HepG2 (cell line): ENCODE results near the gene PNPLA1. TPM values are rescaled to one million over a fixed set of nuclear protein-coding genes. Genes with fewer than 3 reads are reported as not detected.

ENCODE experiments used
- ATAC-seq: fragments of 200-7000 bp; cut with Tn5 transposase; 3 replicates; pipeline ENCODE4 v1.9.1; 2020; ENCODE audit warnings: mild to moderate bottlenecking, moderate library complexity
- BruUV-seq: library from RNA; stranded (reverse); fragments of 400-500 nt; replicated peaks from 2 replicates; lab custom pipeline; 2021; lab: Mats Ljungman, UMichigan
- CTCF ChIA-PET: fragments of 300-600 bp; formaldehyde crosslinking; extraction: SDS; loops from one replicate; lab custom pipeline; 2021; ENCODE audit warnings: low total read pairs, inconsistent platforms, low intra/inter-chr PET ratio; lab: Yijun Ruan, JAX
- POLR2A ChIA-PET: fragments of 350-600 bp; sonication (Branson Sonifier 250); formaldehyde crosslinking; loops from one replicate; lab custom pipeline; 2020; ENCODE audit warnings: antibody characterized with exemption, inconsistent platforms; lab: Yijun Ruan, JAX
- DNase-seq: peaks from one replicate; pipeline ENCODE4 v3.0.0-alpha.2; 2015; ENCODE audit warnings: low spot score
- FAIRE-seq: peaks from 3 replicates; lab custom pipeline; 2011; peaks lifted over from hg19 to GRCh38; lab: Jason Lieb, UNC
- H2AFZ ChIP-seq: one replicate; pipeline ENCODE4 v1.6.1; 2011; ENCODE audit warnings: low read length, inconsistent platforms
- H3K27ac ChIP-seq: fragments of 300-600 bp; 3 replicates; pipeline ENCODE4 v1.8.0; 2011; ENCODE audit warnings: mixed run types, mild to moderate bottlenecking, mixed read lengths, low read length, inconsistent platforms; ENCODE audit not compliant: insufficient read depth; ENCODE audit errors: extremely low read length
- H3K27me3 ChIP-seq, 2 experiments: fragments of 200-600 bp in 1 of 2; 2 replicates in 1 of 2; 3 replicates in 1 of 2; pipeline versions ENCODE4 v1.6.0 to v1.8.0; 2011; ENCODE audit warnings: low read length in 2 of 2, mild to moderate bottlenecking in 2 of 2, moderate library complexity in 2 of 2, inconsistent platforms in 1 of 2; ENCODE audit not compliant: insufficient read depth in 2 of 2, control insufficient read depth in 1 of 2
- H3K36me3 ChIP-seq, 2 experiments: fragments of 200-600 bp in 1 of 2; replicated peaks in 1 of 2; 2 replicates in 1 of 2; 3 replicates in 1 of 2; pipeline versions ENCODE4 v1.5.1 to v1.8.0; 2011; ENCODE audit warnings: low read length in 2 of 2, inconsistent platforms in 1 of 2; ENCODE audit not compliant: insufficient read depth in 2 of 2, control insufficient read depth in 1 of 2
- H3K4me1 ChIP-seq: 2 replicates; pipeline ENCODE4 v1.5.1; 2012; ENCODE audit warnings: low read length, inconsistent platforms; ENCODE audit not compliant: insufficient read depth
- H3K4me2 ChIP-seq: 2 replicates; pipeline ENCODE4 v1.6.0; 2011; ENCODE audit warnings: low read depth, low read length, inconsistent platforms
- H3K4me3 ChIP-seq, 3 experiments: fragments of 200-600 bp in 1 of 3; sonication (generic), shearing (Covaris generic) in 1 of 3; replicated peaks in 1 of 3; 2 replicates each; pipeline ENCODE4 v1.5.1; 2011 to 2016; ENCODE audit warnings: low read length in 3 of 3, inconsistent platforms in 2 of 3, low read depth in 2 of 3, mild to moderate bottlenecking in 2 of 3, control low read depth in 1 of 3, mixed read lengths in 1 of 3; ENCODE audit not compliant: insufficient read depth in 1 of 3
- H3K79me2 ChIP-seq: one replicate; pipeline ENCODE4 v1.6.1; 2011; ENCODE audit warnings: low read length, inconsistent platforms; ENCODE audit not compliant: insufficient read depth
- H3K9ac ChIP-seq: 2 replicates; pipeline ENCODE4 v1.6.0; 2011; ENCODE audit warnings: mild to moderate bottlenecking, low read depth, low read length, inconsistent platforms; ENCODE audit not compliant: insufficient read depth
- H3K9me3 ChIP-seq: 2 replicates; pipeline ENCODE4 v1.5.1; 2012; ENCODE audit warnings: mild to moderate bottlenecking, low read length
- H4K20me1 ChIP-seq: 2 replicates; pipeline ENCODE4 v1.6.0; 2011; ENCODE audit warnings: inconsistent platforms, mild to moderate bottlenecking, low read length, moderate library complexity; ENCODE audit not compliant: insufficient read depth
- CAMTA2 ChIP-seq: sonication (generic); formaldehyde crosslinking; IDR thresholded peaks from 2 replicates; pipeline ENCODE4 v1.4.0; 2020; ENCODE audit warnings: mild to moderate bottlenecking, missing genetic modification reagents, borderline replicate concordance
- DNMT3B ChIP-seq: conservative IDR thresholded peaks from 2 replicates; pipeline ENCODE4 v1.6.1; 2016; ENCODE audit warnings: missing biosample characterization, control low read depth
- EED ChIP-seq: sonication (generic); formaldehyde crosslinking; IDR thresholded peaks from 2 replicates; pipeline ENCODE4 v1.5.0; 2020; ENCODE audit warnings: mild to moderate bottlenecking, missing genetic modification reagents
- IKZF1 ChIP-seq: fragments of 450-650 bp; IDR thresholded peaks from 2 replicates; pipeline ENCODE4 v1.7.1; 2016
- KDM5B ChIP-seq: sonication (generic); formaldehyde crosslinking; IDR thresholded peaks from 2 replicates; pipeline ENCODE4 v1.4.0; 2020; ENCODE audit warnings: missing genetic modification reagents, mild to moderate bottlenecking, borderline replicate concordance
- KMT2A ChIP-seq: sonication (generic); formaldehyde crosslinking; IDR thresholded peaks from 2 replicates; pipeline ENCODE4 v1.4.0; 2020; ENCODE audit warnings: missing genetic modification reagents
- MAZ ChIP-seq, 2 experiments: sonication (generic) in 1 of 2; formaldehyde crosslinking in 1 of 2; IDR thresholded peaks; 2 replicates each; pipeline versions ENCODE4 v1.5.0 to v1.6.1; 2012 to 2020; ENCODE audit warnings: low read depth in 2 of 2, mild to moderate bottlenecking in 2 of 2, borderline replicate concordance in 1 of 2, improper control_type of control experiment in 1 of 2, low read length in 1 of 2, missing genetic modification reagents in 1 of 2, moderate library complexity in 1 of 2
- ZBTB3 ChIP-seq: sonication (generic); formaldehyde crosslinking; IDR thresholded peaks from 2 replicates; pipeline ENCODE4 v1.4.0; 2020; ENCODE audit warnings: low read depth, mild to moderate bottlenecking, moderate library complexity, missing genetic modification reagents, borderline replicate concordance
- ZKSCAN5 ChIP-seq: sonication (generic); formaldehyde crosslinking; IDR thresholded peaks from 2 replicates; pipeline ENCODE4 v1.5.1; 2020; ENCODE audit warnings: mild to moderate bottlenecking, missing genetic modification reagents
- ZNF205 ChIP-seq: IDR thresholded peaks from 2 replicates; pipeline ENCODE4 v1.6.1; 2018; ENCODE audit warnings: missing biosample characterization, missing genetic modification reagents
- whole genome bisulfite sequencing: methylation state at CpG from one replicate; pipeline ENCODE4 v1.1.6; 2017; ENCODE audit warnings: low lambda C conversion rate; 5-methylcytosine and 5-hydroxymethylcytosine counted together
- in situ Hi-C: cut with HindIII; loops from 2 replicates; pipeline ENCODE4 v1.10.0; 2017; ENCODE audit warnings: low pct_unique_long_range_greater_than_20kb; ENCODE audit not compliant: extremely low pct_ligation_motif_present
- intact Hi-C: fragments of 100-400 bp; cut with micrococcal nuclease; formaldehyde crosslinking; loops from one replicate; pipeline ENCODE4 v1.10.0; 2022; ENCODE audit not compliant: unreplicated experiment
- polyA plus RNA-seq, 8 experiments: library from polyadenylated mRNA; depleted of rRNA in 3 of 8; stranded (reverse) in 7 of 8; unstranded in 1 of 8; fragments of >200 nt; fragmentation: Illumina TruSeq in 4 of 8; extraction: Trizol in 4 of 8; gene quantifications; 2 replicates each; pipeline versions ENCODE4 v1.2.1 to v1.2.3, GENCODE V29; 2011 to 2016; ENCODE audit warnings: low read depth in 4 of 8, missing spikeins in 1 of 8, mixed read lengths in 1 of 8; ENCODE audit not compliant: insufficient read depth in 1 of 8
- total RNA-seq, 5 experiments: library from RNA; depleted of rRNA; stranded (reverse); fragments of >200 nt; fragmentation: Illumina TruSeq; extraction: Trizol; gene quantifications; 2 replicates each; pipeline ENCODE4 v1.2.3, GENCODE V29; 2016; ENCODE audit warnings: low read depth in 1 of 5
- TF ChIP-seq, protein P1 (sequence below): sonication (generic); formaldehyde crosslinking; IDR thresholded peaks from 2 replicates; pipeline ENCODE4 v1.5.1; 2020; ENCODE audit warnings: missing genetic modification reagents, mild to moderate bottlenecking, borderline replicate concordance
- TF ChIP-seq, protein P2 (sequence below): sonication (generic); formaldehyde crosslinking; IDR thresholded peaks from 2 replicates; pipeline ENCODE4 v1.4.0; 2020; ENCODE audit warnings: missing genetic modification reagents
- TF ChIP-seq, protein P3 (sequence below): sonication (generic); formaldehyde crosslinking; conservative IDR thresholded peaks from 2 replicates; pipeline ENCODE4 v1.4.0; 2020; ENCODE audit warnings: mild to moderate bottlenecking, missing genetic modification reagents, moderate library complexity

PNPLA1 gene
- total and polyA plus RNA-seq, 2 of the 13 experiments (the other 11 are each of a cell fraction or from before 2014, with no cell fraction given): not detected

DNA sequence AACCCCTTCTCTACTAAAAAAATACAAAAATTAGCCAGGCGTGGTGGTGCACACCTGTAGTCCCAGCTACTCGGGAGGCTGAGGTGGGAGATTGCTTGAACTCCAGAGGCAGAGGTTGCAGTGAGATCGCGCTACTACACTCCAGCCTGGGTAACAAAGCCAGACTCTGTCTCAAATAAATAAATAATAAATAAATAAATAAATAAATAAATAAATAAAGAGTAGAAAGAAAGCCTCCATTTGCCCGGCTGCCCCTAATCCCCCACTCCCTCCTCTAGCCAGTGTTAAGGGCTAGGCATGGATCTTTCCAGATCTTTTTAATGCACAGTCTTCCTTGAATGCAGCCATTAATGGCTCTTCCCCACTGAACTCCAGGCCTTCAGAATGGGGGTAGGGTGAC lies 3.2 kb downstream of the PNPLA1 start:
- DNase-seq (no peak), FAIRE-seq (no peak), ATAC-seq (no peak)
- Histone ChIP-seq H3K79me2 (no peaks in the 10 kb centered on the region), H3K4me3 (no peak overlapping the region), H3K4me1 (no peaks in the 10 kb centered on the region), H3K9me3 (no peaks in the 10 kb centered on the region), H3K9ac (no peak overlapping the region), H3K27me3 (peaks cover 3 to 57% of the 10 kb centered on the region in 2 experiments; a peak in 4 of 5 replicates), H3K36me3 (no peaks in the 10 kb centered on the region), H3K27ac (no peak overlapping the region), H2AFZ (no peak overlapping the region), H4K20me1 (no peaks in the 10 kb centered on the region), H3K4me2 (no peak overlapping the region)
- ChIA-PET POLR2A (no interaction called here), CTCF (no interaction called here)
- TF ChIP-seq DNMT3B (CRISPR knock-in tag) (no peak), ZBTB3 (CRISPR knock-in tag) (no peak), EED (CRISPR knock-in tag) (no peak)
- TF ChIP-seq, protein P1, sequence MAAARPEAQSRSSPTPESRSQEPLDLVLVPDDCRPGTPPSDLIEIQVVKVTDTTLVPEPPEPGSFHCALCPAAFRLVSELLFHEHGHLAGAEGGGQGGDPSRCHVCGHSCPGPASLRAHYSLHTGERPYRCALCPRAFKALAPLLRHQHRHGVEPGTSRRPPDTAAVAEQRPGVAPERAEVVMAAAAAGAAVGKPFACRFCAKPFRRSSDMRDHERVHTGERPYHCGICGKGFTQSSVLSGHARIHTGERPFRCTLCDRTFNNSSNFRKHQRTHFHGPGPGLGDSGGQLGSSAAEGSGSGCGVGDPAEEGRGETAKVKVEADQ (CRISPR knock-in tag): no peak
- TF ChIP-seq, protein P2, sequence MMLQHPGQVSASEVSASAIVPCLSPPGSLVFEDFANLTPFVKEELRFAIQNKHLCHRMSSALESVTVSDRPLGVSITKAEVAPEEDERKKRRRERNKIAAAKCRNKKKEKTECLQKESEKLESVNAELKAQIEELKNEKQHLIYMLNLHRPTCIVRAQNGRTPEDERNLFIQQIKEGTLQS (CRISPR knock-in tag): no peak
- intact Hi-C loops: no loop called here
- in situ Hi-C loops: no loop called here
- WGBS: 44% methylated on average over 5 of the region's 5 CpGs
- BruUV-seq: no TSS peak

DNA sequence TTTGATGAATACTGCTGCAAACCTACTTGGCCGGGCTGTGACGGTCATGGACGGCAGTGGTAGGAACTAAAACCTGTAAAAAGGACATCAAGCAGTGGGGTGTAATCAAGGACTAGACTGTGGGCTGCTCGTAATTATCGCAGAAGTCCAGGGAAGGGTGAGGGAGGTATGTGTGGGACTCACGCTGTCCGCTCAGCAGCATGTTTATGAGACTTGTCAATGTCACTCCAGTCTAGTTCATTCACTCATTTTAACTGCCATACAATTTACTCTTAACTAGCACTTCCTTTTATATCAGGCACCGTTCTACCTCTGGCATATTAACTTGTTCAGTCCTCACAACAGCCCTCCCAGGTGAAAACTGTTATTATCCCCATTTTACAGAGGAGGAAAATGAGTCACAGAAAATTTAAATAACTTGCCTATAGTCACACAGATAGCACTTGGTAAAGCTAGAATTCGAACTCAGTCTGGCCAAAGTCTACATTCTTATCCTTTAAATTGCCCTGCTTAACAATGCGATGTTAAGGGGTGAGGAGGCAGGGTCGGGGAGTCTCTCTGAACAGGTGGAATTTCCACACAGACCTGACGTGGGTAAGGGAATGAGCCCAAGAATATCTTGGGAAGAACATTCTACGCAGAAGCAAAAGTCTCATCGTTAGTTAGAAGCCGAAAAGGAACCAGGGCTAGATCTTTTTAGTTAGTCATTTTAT lies 4.1 kb downstream of the PNPLA1 start:
- ChIA-PET CTCF (no interaction called here), POLR2A (no interaction called here)
- WGBS: 45% methylated on average over 15 of the region's 15 CpGs
- intact Hi-C loops (no loop called here), in situ Hi-C loops (no loop called here)
- Histone ChIP-seq H4K20me1 (no peaks in the 10 kb centered on the region), H3K27ac (no peak overlapping the region), H3K9me3 (no peaks in the 10 kb centered on the region), H3K36me3 (no peaks in the 10 kb centered on the region), H3K4me3 (no peak overlapping the region), H3K27me3 (peaks cover 3 to 48% of the 10 kb centered on the region in 2 experiments; a peak in 4 of 5 replicates), H3K9ac (no peak overlapping the region), H3K79me2 (no peaks in the 10 kb centered on the region), H2AFZ (no peak overlapping the region), H3K4me1 (no peaks in the 10 kb centered on the region), H3K4me2 (no peak overlapping the region)
- BruUV-seq: no TSS peak
- ATAC-seq (no peak), FAIRE-seq (no peak), DNase-seq (no peak)
- TF ChIP-seq, protein P3, sequence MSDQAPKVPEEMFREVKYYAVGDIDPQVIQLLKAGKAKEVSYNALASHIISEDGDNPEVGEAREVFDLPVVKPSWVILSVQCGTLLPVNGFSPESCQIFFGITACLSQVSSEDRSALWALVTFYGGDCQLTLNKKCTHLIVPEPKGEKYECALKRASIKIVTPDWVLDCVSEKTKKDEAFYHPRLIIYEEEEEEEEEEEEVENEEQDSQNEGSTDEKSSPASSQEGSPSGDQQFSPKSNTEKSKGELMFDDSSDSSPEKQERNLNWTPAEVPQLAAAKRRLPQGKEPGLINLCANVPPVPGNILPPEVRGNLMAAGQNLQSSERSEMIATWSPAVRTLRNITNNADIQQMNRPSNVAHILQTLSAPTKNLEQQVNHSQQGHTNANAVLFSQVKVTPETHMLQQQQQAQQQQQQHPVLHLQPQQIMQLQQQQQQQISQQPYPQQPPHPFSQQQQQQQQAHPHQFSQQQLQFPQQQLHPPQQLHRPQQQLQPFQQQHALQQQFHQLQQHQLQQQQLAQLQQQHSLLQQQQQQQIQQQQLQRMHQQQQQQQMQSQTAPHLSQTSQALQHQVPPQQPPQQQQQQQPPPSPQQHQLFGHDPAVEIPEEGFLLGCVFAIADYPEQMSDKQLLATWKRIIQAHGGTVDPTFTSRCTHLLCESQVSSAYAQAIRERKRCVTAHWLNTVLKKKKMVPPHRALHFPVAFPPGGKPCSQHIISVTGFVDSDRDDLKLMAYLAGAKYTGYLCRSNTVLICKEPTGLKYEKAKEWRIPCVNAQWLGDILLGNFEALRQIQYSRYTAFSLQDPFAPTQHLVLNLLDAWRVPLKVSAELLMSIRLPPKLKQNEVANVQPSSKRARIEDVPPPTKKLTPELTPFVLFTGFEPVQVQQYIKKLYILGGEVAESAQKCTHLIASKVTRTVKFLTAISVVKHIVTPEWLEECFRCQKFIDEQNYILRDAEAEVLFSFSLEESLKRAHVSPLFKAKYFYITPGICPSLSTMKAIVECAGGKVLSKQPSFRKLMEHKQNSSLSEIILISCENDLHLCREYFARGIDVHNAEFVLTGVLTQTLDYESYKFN (CRISPR knock-in tag): no peak
- TF ChIP-seq MAZ (IDR thresholded peaks at IDR 0.05; ENCODE audit: borderline replicate concordance, low read depth, low read length) (no peak), MAZ (CRISPR knock-in tag; IDR thresholded peaks at IDR 0.05; ENCODE audit: low read depth) (no peak), KMT2A (CRISPR knock-in tag) (no peak), IKZF1 (no peak), ZNF205 (CRISPR knock-in tag) (no peak), ZKSCAN5 (CRISPR knock-in tag) (no peak), CAMTA2 (no peak), KDM5B (no peak)
